Sigmoid colon (tissue), 3 donors: ENCODE results near the gene RPS6KB1.

Experiments used
- CTCF ChIP-seq, 4 experiments: fragments of 450-650 bp in 3 of 4; fragments of 200-600 bp in 1 of 4; IDR thresholded peaks; one replicate each; pipeline ENCODE4 v1.5.1; 2016 to 2019; ENCODE audit warnings: antibody characterized with exemption in 4 of 4, mild to moderate bottlenecking in 3 of 4, moderate library complexity in 2 of 4
- POLR2A ChIP-seq, 2 donors: fragments of 450-650 bp; IDR thresholded peaks; one replicate each; pipeline ENCODE4 v1.6.1; 2016; ENCODE audit warnings: antibody characterized with exemption in 2 of 2, mild to moderate bottlenecking in 2 of 2, moderate library complexity in 2 of 2

GRCh38 chr17:59892924-59893675 is at the start of gene RPS6KB1, which contains the start of gene TUBD1:
- TF ChIP-seq POLR2A (IDR thresholded peaks at IDR 0.05): peak; percentile 89 to 91
- TF ChIP-seq CTCF (IDR thresholded peaks at IDR 0.05): no peak
